ENCODE data around the gene ERN1. TPM values are rescaled to one million over a fixed set of nuclear protein-coding genes. Genes with fewer than 3 reads are reported as not detected.

Gene ERN1
- total RNA-seq, 3 donors from 2014 or later, result 18.4 to 27.1 (median 21.7) TPM

DNA sequence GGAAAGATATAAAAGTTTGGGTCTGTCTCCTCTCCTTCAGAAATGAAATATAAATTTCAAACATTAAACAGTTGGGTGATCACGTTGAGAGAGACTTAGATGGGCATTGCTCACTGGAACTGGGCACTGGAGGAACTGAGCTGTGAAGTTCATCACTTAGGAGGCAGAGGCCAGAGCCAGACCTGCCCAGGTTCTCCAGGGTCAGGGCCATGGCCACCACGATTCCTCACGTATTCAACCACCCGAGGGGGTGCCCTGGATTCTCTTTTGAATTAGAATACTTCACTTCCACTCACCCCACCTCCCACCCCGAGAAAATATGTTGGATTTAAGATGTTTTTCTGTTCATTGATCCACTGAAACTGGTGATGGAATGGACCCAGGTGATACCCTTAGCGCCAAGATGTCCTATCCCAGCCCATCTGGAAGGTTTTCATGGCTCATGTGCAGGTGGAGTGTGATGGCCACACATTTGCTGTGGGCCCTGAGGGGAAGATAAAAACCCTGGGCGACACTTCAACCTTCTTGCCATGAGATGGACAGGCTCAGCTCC is 125.7 kb downstream of the ERN1 start:
- H3K4me1 ChIP-seq (ENCODE audit: low read depth), result peaks cover 9% of the 10 kb centered on the region

DNA sequence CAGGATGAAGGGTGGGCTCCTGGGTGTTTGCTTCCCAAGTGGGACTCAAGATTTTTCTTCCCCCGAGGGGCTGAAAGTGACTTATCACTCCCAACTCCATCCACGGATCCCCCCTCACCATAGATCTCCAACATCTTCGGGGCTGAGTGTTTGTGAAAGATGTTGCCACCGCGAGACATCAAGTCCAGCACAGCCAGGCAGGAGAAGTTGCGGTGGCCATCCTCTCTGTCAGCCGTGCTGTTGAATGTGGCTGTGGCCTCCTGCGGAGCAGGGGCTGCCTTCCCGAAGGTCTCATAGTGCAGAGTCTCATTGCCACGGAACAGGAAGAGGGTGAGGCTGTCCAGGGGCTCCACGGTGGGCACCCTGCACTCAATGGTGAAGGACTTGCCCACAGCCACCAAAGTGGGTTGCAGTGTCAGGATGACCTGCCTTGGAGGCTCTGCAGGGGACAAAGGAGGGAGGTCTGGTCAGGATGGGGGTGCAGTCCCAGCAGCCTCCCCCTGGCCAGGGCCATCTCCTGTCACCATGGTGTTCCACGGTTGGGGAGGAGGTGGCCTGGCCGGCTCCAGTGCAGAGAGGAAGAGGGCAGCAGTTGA is 126.3 kb downstream of the ERN1 start:
- no peak overlapping the region for H3K4me3 ChIP-seq
- H3K36me3 ChIP-seq (ENCODE audit: low read depth), result no peaks in the 10 kb centered on the region

More for the DNA sequence above, 125.7 kb downstream of the ERN1 start:
- DNase-seq (no peak), ATAC-seq (no peak)
- TF ChIP-seq, protein P1, sequence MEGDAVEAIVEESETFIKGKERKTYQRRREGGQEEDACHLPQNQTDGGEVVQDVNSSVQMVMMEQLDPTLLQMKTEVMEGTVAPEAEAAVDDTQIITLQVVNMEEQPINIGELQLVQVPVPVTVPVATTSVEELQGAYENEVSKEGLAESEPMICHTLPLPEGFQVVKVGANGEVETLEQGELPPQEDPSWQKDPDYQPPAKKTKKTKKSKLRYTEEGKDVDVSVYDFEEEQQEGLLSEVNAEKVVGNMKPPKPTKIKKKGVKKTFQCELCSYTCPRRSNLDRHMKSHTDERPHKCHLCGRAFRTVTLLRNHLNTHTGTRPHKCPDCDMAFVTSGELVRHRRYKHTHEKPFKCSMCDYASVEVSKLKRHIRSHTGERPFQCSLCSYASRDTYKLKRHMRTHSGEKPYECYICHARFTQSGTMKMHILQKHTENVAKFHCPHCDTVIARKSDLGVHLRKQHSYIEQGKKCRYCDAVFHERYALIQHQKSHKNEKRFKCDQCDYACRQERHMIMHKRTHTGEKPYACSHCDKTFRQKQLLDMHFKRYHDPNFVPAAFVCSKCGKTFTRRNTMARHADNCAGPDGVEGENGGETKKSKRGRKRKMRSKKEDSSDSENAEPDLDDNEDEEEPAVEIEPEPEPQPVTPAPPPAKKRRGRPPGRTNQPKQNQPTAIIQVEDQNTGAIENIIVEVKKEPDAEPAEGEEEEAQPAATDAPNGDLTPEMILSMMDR (IDR thresholded peaks at IDR 0.05), result no peak
- no peaks in the 10 kb centered on the region for H3K9me3 ChIP-seq
- H3K36me3 ChIP-seq (ENCODE audit: low read depth), result no peaks in the 10 kb centered on the region
- H3K4me3 ChIP-seq, result no peak overlapping the region
- intact Hi-C loops (cut with DNase I, micrococcal nuclease), result no loop called here

GRCh38 chr17:64002658-64003525 is 127.1 kb downstream of the ERN1 start:
- H3K36me3 ChIP-seq (ENCODE audit: low read depth), result no peaks in the 10 kb centered on the region
- peaks cover 19% of the 10 kb centered on the region for H3K4me1 ChIP-seq (ENCODE audit: low read depth)
- ATAC-seq, result no peak
- intact Hi-C loops (cut with DNase I, micrococcal nuclease), result no loop called here
- H3K9me3 ChIP-seq, result no peaks in the 10 kb centered on the region
- no peak overlapping the region for H3K4me3 ChIP-seq
- TF ChIP-seq, protein P1 (IDR thresholded peaks at IDR 0.05), result no peak
- DNase-seq, result no peak

More for the DNA sequence above, 126.3 kb downstream of the ERN1 start:
- no peak for DNase-seq
- H3K9me3 ChIP-seq, result no peaks in the 10 kb centered on the region
- no peak for ATAC-seq
- TF ChIP-seq, protein P1 (IDR thresholded peaks at IDR 0.05), result no peak
- intact Hi-C loops (cut with DNase I, micrococcal nuclease), result no loop called here
- peaks cover 13% of the 10 kb centered on the region for H3K4me1 ChIP-seq (ENCODE audit: low read depth)

DNA sequence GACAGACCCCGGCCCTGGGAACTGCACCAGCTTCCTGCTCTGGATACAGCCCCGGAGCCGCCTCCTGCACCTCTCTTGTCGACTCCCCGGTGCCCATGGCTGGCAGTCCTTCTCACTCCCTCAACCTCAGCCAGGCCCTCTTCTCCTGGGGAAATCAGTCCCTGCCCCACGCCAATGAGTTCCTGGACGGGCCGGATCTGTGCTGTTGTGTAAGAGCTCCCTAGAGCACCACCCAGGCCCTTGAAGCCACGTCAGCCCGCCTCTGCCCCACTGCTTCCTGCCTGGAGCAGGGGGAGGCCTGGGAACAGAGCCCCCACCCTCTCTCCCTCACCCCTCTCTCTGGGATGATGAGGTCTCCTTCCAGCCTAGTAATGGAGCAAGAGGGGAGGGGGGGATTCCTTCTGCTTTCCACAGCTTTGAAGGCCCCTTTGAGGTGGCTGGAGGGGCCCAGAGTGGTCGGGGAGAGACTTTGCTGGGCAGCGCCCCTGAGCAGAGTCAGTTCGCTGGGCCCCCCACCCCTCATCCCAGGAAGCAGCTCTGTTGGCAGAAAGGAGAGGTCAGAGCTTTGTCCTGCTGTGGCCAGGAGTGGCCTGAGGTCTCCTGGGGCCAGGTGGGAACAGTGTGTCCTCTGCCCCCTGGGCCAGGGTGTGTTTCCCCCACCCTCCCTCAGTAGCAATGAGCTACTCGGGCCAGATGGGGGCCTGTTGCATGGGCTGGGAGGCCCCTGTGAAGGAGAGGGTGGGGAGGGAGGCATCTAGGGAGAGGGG is 128.0 kb downstream of the ERN1 start:
- H3K4me3 ChIP-seq, result no peak overlapping the region
- intact Hi-C loops (cut with DNase I, micrococcal nuclease), result no loop called here
- TF ChIP-seq, protein P1 (IDR thresholded peaks at IDR 0.05), result no peak
- no peaks in the 10 kb centered on the region for H3K9me3 ChIP-seq
- ATAC-seq (no peak), DNase-seq (no peak)
- no peaks in the 10 kb centered on the region for H3K36me3 ChIP-seq (ENCODE audit: low read depth)
- peaks cover 20% of the 10 kb centered on the region for H3K4me1 ChIP-seq (ENCODE audit: low read depth)

- Histone ChIP-seq H3K4me1 (ENCODE audit: low read depth) (peaks cover 20% of the 10 kb centered on the region), H3K9me3 (no peaks in the 10 kb centered on the region), H3K36me3 (ENCODE audit: low read depth) (no peaks in the 10 kb centered on the region), H3K4me3 (no peak overlapping the region)
- intact Hi-C loops (cut with DNase I, micrococcal nuclease), result no loop called here
- ATAC-seq (no peak), DNase-seq (no peak)
- TF ChIP-seq, protein P1 (IDR thresholded peaks at IDR 0.05), result no peak
Observed at GRCh38 chr17:64001091-64001579, 128.8 kb downstream of the ERN1 start.
